HG02678 (cell line): ENCODE results near the gene PTPN20.
"Not testable (repeated sequence)": the region's sequence is repeated elsewhere in the genome, so short reads cannot be mapped to it uniquely, and the experiment has no call there.

Experiments used
- ATAC-seq: cut with Tn5 transposase; IDR thresholded peaks from one replicate; pipeline ENCODE4 v1.9.1; 2021; ENCODE audit warnings: mild to moderate bottlenecking, moderate library complexity; ENCODE audit not compliant: unreplicated experiment

The PTPN20 gene, protein sequence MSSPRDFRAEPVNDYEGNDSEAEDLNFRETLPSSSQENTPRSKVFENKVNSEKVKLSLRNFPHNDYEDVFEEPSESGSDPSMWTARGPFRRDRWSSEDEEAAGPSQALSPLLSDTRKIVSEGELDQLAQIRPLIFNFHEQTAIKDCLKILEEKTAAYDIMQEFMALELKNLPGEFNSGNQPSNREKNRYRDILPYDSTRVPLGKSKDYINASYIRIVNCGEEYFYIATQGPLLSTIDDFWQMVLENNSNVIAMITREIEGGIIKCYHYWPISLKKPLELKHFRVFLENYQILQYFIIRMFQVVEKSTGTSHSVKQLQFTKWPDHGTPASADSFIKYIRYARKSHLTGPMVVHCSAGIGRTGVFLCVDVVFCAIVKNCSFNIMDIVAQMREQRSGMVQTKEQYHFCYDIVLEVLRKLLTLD

DNA sequence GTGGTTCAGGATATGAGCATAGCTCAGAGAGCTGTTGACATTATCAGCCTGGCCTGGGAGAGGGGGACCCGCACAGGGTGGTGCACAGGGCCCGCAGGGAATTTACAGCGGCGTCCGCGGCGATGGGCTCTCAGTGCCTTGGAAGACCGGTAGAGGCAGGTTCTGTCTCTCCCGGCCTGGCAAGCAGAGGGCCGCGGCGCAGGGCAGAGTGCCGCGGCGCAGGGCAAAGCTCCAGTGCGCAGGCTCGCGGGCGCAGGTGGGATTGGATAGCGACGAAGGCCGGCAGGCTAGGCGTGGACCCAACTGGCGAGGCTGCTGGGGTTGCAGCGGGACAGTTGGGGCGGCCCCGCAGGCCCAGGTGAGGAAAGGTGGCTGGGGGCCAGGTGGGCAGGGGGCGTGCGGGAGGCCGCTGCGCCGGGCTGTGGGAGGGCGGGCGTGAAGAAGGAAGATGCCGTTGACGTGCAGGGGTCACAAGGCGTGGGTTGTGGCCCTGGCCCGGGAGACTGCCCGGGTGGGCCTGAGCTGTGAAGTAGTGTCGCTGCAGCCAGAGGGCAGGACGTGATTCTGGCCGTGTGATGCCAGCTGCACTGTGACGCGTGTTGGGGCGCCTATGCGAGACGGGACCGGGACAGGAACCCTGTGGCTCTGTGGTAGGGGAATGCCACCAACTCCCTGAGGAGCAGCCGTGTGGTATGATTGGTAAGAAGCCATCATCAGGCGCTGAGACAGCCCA lies at the start of gene PTPN20:
TSS of gene PTPN20 (plus strand) at position 285 of the 733 bp plus-strand sequence. CDS start 21,072 bp downstream, outside the sequence.
- ATAC-seq, result not testable (repeated sequence)

DNA sequence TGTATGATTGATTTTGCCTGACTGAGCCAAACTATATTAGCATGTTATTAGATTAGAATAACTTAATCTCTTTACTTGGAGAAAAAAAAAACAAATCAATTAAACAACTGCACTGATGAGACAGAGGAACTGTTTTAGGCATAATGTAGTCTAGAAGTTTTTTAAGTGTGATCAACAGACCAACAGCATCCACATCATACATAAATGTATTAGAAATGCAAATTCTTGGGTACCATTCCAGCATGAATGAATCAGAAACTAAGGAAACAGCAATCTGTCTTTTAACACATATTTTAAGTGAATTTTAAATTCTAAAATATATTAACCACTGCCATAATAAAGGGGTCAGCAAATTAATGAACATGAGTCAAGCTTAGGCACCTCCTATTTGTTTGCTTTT lies 41.5 kb upstream of the PTPN20 start:
- not testable (repeated sequence) for ATAC-seq

DNA sequence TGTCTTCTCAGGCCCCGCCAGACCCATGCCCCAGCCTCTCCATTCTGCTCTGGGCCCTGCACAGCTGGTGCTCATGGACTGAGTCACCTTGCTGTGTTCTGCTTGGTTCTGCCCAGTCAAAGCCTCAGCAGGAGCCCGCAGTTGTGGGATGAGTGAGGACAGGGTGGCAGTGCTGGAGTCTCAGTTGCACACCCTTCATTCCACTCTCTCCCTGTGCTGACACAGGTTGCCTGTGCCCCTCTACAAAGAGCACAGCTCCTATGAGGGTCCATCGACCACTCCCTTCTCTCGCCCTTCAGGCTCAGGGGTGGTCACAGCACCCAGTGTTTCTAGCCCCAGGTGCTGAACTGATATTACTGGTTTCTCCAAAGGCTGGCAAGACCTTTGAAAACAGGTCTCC lies 39.6 kb upstream of the PTPN20 start:
- ATAC-seq, result not testable (repeated sequence)

DNA sequence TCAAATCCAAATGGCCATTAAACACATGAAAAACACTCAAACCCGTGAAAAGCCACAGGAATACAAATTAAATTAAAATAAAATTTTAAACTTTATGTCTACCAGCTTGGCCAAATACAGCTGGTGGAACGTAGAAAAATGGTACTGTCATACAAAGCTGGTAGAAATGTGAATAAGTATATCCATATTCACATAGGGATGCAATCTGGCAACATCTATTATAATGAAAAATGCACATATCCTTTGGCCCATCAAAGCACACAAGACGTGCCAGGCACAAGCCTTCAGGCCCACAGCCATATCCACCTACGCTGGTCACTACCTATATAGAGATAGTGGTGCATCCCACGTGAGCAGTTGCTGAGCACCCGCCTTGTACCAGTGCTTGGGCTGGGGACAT lies 35.9 kb upstream of the PTPN20 start:
- not testable (repeated sequence) for ATAC-seq

DNA sequence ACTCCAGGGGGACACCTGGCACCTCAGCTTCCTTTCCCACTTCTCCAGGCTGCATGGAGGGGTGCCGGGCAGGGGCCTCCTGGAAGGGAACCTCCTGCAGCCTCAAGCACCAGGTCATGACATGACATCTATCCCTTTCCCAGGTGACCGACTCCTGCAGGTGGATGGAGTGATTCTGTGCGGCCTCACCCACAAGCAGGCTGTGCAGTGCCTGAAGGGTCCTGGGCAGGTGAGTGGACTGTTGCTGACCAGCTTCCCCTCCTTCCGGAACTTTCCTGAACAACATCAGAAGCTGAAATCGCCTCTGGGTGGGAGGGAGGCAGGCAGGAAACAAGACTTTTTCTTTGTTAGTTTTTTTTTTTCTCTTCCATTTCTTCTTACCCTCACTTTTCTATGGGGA lies 34.5 kb upstream of the PTPN20 start:
- not testable (repeated sequence) for ATAC-seq

DNA sequence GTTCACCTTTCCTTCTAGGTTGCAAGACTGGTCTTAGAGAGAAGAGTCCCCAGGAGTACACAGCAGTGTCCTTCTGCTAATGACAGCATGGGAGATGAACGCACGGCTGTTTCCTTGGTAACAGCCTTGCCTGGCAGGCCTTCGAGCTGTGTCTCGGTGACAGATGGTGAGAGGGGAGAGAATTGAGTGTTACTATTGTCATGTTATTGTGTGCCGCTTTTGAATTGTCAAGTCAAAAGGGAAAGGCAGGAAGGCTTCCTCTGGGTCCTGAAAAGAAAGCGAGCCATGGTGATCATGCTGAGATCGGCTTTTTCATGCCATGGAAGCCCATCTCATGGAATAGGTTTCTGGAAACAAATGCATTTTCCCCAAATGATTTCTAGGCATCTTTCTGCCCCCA lies 32.5 kb upstream of the PTPN20 start:
- not testable (repeated sequence) for ATAC-seq

DNA sequence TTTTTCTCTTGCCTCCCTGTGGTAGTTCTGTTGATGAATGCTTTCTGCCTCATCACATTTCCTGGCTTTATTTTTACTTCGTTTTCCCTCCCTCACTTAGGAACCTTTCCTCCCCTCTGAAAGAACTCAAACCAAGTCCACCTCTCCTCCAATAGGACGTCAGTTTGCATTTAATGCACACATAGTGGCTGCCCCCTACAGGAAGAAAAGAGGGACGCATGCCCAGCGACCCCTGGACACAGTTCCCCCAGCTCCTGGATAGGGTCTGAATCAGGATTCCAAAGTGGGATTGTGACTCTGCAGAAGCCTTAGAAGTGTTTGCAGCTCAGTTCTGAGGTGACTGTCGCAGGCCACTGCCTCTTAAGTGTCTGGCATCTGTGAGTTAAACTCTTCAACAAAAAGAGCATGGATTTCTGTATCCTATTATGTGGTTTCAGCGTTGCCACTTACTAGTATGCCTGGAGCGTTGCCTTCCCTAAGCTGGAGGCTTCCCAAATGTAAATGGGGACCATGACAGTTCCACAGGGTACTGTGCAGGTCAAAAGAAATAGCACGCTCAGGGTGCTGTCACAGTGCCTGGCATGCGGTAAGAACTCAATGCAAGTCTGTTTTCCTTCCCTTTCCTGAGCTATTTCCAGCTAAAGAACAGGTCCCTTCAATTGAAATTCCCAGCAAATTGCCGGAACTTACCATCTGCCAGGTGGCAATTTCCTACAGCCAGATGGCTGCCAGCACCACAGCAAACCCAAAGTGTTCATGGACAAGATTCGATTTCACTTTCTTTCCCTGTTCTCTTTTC lies 20.2 kb upstream of the PTPN20 start:
- not testable (repeated sequence) for ATAC-seq

DNA sequence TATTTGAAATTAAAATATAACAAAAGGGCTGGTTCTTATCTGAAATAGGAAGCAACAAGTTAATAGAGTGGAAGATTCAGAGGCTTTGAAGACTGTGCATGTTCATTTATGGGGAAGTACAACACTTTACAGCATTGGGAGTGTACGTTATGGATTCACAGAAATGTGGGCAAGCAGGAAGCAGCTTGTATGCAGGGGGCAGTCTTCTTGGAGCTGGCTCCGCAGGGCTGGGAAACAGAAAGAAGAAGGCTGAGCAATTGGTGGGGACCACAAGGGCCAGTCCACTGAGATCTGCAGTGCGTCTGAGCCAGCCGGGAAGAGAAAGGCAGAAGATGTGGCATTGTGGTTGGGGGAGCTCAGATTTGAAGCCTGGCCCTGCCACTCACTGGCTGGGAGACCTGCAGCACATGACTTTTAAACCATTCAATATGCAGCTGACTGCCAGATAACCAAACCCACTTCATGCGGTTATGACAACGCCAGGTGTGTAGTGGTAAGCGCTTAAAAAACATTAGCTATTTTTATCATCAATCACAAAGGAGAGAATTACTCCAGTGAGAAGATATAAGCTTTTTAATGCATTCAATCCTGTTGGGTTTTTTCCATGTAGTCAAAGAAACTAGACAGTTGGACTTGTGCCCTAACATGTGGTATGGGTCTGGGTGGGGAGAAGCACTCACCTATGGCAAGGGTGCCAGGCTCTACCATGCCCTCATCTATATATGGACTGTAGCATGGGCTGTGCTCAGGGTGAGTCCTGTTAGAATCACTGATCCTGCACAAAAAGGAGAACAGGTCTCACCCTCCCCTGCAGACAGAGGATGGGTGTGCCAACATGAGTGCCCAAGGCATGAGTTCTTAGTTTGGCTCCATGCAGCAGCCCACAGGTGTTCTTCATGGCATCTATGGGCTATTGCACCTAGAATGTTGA lies 14.2 kb upstream of the PTPN20 start:
- ATAC-seq, result not testable (repeated sequence)

DNA sequence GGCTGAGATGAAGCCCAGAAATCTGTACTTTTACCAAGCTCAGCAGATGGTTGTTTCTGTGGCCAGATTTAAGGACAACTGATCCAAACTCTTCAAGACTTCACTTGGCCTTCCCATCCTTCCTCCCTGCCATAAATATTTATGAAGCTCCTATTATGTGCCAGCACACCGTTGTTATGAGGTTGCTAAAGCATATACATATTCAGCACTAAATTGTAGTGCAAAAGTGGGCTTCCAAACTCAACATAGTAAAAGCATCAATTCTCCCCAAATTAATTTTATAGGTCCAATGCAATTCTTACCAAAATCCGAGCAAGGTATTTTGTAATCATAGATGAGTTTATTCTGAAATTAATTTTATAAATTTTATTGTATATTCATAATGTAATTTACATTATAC lies 10.0 kb upstream of the PTPN20 start:
- not testable (repeated sequence) for ATAC-seq

DNA sequence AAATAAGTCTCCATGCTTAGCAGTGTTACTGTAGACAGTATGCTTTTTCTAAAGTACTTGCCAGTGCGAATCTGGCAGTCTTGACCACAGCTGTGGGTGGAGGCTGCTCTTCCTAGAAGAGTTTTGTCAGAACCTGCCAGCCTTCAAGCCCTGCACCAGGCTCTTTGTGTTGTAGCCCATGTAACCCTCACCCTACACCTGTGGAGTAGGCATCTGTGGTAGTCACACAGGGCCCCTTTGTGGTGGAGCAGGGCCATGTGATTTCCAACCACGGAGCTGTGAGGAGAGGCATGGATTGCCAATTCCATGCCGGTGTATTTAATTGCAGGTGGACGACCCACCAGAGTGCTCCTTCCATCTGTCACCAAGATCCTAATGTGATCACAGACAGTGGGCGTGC lies 7.4 kb upstream of the PTPN20 start:
- ATAC-seq, result not testable (repeated sequence)

DNA sequence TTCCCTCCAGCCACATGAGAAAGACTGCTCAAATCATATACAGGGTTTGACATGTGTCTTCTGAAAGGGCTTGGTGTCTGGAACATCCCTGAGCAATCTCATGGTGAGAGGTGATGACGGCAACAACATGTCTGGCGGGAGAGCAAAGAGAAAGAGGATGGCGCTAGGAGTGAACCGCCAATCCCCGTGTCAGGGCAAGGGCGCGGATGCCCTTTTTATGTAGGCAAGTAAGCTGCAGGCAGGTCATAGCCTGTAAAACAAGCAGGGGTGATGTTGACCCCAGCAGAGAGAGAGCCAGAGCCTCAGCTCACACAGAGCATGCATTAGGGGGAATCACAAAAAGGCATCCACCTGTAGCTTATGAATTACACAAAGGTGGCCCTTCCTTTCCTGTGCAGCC lies 4.9 kb upstream of the PTPN20 start:
- ATAC-seq, result not testable (repeated sequence)

DNA sequence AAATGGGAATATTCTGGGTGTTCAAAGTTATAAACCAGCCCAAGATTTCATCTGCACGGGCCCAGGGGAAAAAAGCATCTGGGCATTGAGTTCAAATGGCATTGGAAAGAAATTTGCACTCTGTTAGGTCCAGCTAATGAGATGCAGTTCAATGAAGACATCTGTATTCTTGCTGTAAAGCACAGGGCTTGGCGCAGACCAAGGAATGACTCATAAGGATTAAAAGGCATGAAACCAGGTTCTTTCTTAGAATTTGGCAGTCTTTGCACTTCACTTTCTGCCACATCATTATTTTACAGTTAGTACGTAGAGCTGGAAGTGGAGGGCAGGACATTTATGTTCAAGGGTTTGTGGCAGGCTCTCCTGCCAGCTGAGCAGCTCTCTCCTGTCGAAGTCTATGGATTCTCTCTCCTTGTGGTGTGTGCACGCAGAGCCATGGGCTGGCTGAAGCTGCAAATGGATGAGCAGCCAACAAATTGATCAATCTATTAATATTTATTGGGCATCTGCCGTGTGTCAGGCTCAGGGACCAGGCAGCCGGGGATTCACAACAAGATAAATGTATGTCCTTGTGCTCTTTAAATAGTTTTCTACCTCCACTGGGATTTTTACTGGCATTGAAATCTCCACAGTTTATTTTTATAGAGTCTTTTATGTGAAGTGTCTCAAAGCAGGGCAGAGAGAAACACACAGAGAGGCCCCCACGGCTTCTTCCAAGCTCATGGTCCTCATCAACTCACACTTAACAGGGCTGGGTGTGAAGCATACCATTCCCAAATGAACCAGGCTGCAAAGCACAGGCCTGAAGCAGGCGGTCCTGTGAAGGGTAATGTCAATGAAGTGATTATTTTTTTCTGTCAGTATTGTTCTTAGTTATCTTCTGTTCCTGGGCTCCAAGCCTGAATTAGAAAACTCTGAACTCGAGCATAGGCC lies 3.8 kb upstream of the PTPN20 start:
- not testable (repeated sequence) for ATAC-seq

DNA sequence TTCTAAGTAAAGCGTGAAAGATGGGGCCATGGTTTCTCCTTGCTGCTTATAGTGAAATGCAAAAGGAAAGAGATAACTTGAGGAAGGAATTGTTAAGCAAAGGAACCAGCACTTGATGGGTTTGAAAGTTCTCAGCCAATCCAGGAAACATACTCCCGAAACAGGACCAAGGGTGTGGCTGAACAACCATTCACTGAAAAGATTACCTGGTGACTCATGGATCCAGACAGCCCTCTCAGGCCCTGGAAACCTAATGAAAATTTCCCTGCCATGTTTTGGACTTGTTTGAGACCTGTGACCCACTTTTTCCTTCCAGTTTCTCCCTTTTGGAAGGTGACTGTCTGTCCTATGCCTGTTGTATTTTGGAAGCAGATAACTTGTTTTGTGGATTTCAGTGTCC lies 11.3 kb downstream of the PTPN20 start:
- not testable (repeated sequence) for ATAC-seq

DNA sequence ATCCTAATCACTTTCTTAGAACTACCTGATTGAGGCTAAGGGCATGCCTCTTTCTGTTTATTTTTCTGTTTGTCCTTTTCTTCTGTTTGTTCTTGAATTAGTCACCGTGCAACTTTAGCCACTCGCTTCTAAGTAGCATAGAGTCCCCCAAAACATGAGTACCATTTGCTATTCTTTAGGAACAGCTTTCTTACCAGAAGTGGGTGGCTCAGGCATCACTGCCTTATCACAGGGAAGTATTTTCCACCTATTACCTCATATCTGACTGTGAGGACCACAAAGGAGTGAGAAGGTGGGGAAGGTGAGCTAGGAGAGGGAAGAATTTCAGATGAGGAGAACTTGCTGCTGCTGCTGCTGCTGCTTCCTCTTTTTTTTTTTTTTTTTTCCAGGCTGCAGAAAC lies 13.9 kb downstream of the PTPN20 start:
- ATAC-seq, result not testable (repeated sequence)

DNA sequence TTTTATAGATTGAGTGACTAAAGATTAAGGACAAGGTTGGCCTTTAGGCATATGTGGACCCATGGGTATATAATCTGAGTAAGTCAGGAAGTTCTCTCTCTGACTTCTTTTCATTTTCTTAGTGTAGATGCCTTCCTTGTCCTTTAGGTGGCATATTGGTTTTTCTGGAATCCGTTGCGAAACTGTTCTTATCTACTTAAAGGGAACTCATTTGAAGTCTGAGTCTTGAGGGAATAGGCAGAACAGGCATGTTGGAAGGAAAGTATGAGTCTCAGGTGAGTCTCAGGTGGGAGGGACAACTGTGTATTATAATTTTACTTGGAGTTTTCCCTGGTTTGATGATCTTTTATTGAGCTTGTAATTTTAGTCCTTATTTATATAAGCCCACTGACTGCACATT lies 14.6 kb downstream of the PTPN20 start:
- not testable (repeated sequence) for ATAC-seq

DNA sequence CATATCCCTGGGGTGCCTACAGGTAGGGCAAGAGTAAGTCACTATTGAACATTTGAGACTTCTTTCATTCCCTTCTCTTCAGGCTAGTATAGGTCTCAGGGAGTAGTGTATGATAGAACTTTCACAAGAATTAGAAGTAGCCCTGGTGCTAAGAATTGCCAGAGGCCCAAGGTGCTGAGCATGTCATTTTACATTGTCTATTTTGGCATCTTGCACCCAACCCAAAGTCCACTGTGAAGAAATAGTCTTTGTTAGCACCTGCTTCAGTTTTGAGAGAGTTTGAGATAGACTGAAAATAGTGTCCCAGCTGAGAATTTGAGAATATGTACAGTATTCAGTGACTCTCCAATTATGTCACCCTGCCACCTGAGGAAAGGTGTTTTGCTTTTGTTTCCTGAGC lies 17.6 kb downstream of the PTPN20 start:
- ATAC-seq, result not testable (repeated sequence)

DNA sequence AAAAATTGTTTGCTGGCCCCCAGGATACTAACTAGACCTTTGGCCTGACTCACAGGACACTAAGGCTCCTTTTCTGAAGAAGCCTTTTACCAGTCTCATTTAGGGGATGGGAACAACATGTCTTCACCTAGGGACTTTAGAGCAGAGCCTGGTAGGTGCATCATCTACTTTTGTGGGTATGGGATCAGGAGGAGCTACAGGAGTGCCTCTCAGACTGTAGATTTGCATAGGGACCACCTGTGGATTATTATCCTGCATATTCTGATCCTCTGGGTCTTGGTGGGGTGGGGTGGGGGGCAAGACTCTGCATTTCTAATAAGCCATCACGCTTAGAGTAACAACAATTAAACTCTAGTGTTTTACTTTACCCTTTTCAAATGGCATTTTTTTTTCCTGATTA lies 21.2 kb downstream of the PTPN20 start:
- ATAC-seq, result not testable (repeated sequence)

DNA sequence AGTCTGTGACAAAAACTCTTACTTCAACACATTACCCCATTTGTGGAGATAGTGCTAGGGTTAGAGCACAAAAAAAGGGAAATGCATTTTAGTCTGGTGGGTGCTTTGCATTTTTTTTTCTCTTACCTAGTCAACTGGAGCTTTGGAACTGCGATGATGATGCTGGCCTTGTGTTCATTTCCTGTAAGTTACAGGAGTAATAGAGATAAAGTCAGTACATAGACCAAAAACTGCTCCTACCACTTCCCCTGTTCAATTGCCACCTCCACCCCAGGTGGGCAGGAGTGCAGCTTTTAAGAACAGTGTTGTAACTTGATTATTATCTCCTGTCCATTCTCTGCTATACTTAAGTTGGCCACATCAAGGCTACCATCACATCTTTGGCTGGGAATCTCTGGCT lies 29.9 kb downstream of the PTPN20 start:
- not testable (repeated sequence) for ATAC-seq
